Measurements from ENCODE around the gene EIF4EBP3.
A peak's percentile ranks its signal among the peaks of the same experiment; 100 is the strongest.

The EIF4EBP3 gene

GRCh38 chr5:140557136-140557805 is 9.8 kb downstream of the EIF4EBP3 start, which contains the start of gene SRA1:
TSS of gene SRA1 (minus strand) at chr5:140557473. CDS start at chr5:140557452, 21 bp downstream.
- H3K9me3 ChIP-seq (ENCODE audit: control insufficient read depth, low read length), result no peaks in the 10 kb centered on the region
- H3K27ac ChIP-seq (ENCODE audit: low read depth, low read length, severe bottlenecking), result peak within 1 kb of the TSS; percentile 84
- peaks cover 15% of the 10 kb centered on the region for H3K4me1 ChIP-seq (ENCODE audit: control insufficient read depth, insufficient read depth, low read length, poor library complexity, severe bottlenecking)
- 1 to 3% methylated on average over 30 to 36 of the region's 46 CpGs for WGBS, 2 experiments (ENCODE audit: insufficient coverage in 2 of 2)
- peaks cover 49% of the 10 kb centered on the region for H3K36me3 ChIP-seq (ENCODE audit: control insufficient read depth, insufficient read depth, low read length)
- H3K4me3 ChIP-seq (ENCODE audit: extremely low read depth, insufficient read depth, low read length, poor library complexity, severe bottlenecking), result peak within 1 kb of the TSS; percentile 82

DNA sequence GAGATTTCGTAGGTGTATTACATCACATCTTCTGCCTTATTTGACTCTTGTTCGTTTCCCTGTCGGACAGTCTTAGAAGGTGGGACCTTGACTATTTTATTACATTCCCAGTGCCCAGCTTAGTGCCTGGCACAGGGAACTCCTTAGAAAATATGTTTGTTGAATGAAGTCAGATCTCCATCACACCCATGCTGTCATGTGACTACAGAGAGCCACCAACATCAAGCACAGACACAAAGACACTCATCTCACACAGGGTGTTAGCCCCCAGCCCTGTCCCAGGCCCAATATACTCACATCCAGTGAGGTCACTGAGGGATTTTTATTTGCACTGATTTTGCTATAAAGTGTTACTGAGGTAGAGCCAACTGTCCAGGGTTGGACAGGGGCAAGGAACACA is 10.5 kb downstream of the EIF4EBP3 start:
- Histone ChIP-seq H3K4me1 (ENCODE audit: control insufficient read depth, insufficient read depth, low read length, poor library complexity, severe bottlenecking) (peaks cover 15% of the 10 kb centered on the region), H3K27ac (ENCODE audit: low read depth, low read length, severe bottlenecking) (peak overlapping the region; percentile 84), H3K4me3 (ENCODE audit: extremely low read depth, insufficient read depth, low read length, poor library complexity, severe bottlenecking) (peak overlapping the region; percentile 82), H3K9me3 (ENCODE audit: control insufficient read depth, low read length) (no peaks in the 10 kb centered on the region), H3K36me3 (ENCODE audit: control insufficient read depth, insufficient read depth, low read length) (peaks cover 45% of the 10 kb centered on the region)
- WGBS, 2 experiments (ENCODE audit: insufficient coverage in 2 of 2), result 100% methylated on average over 1 to 3 of the region's 3 CpGs

- H3K27ac ChIP-seq (ENCODE audit: low read depth, low read length, severe bottlenecking), result no peak overlapping the region
- WGBS, 2 experiments (ENCODE audit: insufficient coverage in 2 of 2), result 95 to 98% methylated on average over 6 to 8 of the region's 9 CpGs
- H3K4me1 ChIP-seq (ENCODE audit: control insufficient read depth, insufficient read depth, low read length, poor library complexity, severe bottlenecking), result peaks cover 13% of the 10 kb centered on the region
Observed at GRCh38 chr5:140558542-140558941, 11.1 kb downstream of the EIF4EBP3 start.

DNA sequence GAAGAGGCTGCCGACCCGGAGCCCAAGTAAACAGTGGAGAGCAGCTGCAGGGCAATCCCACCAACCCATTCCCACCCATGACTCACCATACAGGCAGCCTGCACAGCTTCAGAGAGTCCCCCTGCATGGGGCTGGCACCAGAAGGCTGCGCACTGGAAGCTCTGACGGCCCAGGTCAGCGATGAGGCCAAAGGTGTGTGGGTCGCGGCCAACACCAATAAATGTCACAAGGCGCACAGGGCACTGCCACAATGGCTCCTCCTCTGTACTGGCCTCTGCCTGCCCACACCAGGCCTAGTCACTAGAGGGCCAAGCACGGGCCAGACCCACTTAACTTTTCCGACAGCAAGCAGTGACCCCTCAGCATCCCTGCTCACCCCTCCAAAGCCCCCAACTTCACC is 12.8 kb downstream of the EIF4EBP3 start:
- H3K9me3 ChIP-seq (ENCODE audit: control insufficient read depth, low read length), result no peaks in the 10 kb centered on the region

More at GRCh38 chr5:140558542-140558941, 11.1 kb downstream of the EIF4EBP3 start:
- Histone ChIP-seq H3K4me3 (ENCODE audit: extremely low read depth, insufficient read depth, low read length, poor library complexity, severe bottlenecking) (no peak overlapping the region), H3K9me3 (ENCODE audit: control insufficient read depth, low read length) (no peaks in the 10 kb centered on the region), H3K36me3 (ENCODE audit: control insufficient read depth, insufficient read depth, low read length) (peaks cover 39% of the 10 kb centered on the region)

DNA sequence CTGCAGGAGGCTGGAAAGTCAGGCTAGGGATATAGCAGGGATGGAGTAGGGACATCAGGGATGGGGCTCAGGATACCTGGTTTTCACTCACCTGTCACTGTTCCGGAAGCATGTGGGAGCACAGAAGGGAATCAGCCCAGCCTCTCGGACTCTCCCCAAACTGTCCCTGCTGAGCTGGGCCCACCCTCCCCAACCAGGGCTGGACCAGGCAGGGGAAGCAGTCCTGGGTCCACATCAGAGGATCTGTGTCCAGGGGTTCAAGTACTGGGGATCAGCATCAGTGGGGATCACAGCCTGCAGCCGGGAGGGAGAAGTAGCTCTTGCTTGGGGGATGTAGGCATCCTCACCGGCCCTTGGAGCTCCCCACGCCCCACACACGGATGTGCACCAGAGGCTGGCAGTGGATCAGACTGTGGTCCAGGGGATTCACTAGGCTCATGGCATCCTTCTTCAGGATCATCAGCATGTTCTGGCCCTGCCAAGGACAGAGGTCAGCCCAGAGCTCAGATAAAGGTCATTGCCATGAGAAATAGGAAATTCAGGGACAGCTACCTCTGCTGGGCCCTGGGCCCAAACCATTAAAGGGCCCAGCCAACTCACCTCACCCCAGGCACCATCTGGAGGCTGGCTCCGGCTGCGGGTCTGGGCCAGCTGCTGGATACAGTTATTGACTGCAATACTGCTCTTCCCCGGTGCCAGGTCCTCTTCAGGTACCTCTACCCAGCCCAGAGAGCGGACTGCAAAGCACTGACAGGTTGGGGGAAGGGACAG is 14.5 kb downstream of the EIF4EBP3 start:
- Histone ChIP-seq H3K36me3 (ENCODE audit: control insufficient read depth, insufficient read depth, low read length) (peaks cover 31% of the 10 kb centered on the region), H3K9me3 (ENCODE audit: control insufficient read depth, low read length) (no peaks in the 10 kb centered on the region), H3K4me3 (ENCODE audit: extremely low read depth, insufficient read depth, low read length, poor library complexity, severe bottlenecking) (no peak overlapping the region), H3K4me1 (ENCODE audit: control insufficient read depth, insufficient read depth, low read length, poor library complexity, severe bottlenecking) (peaks cover 12% of the 10 kb centered on the region), H3K27ac (ENCODE audit: low read depth, low read length, severe bottlenecking) (no peak overlapping the region)
- 89 to 100% methylated on average over 7 to 8 of the region's 10 CpGs for WGBS, 2 experiments (ENCODE audit: insufficient coverage in 2 of 2)

More for the DNA sequence above, 12.8 kb downstream of the EIF4EBP3 start:
- Histone ChIP-seq H3K27ac (ENCODE audit: low read depth, low read length, severe bottlenecking) (no peak overlapping the region), H3K4me3 (ENCODE audit: extremely low read depth, insufficient read depth, low read length, poor library complexity, severe bottlenecking) (no peak overlapping the region), H3K36me3 (ENCODE audit: control insufficient read depth, insufficient read depth, low read length) (peaks cover 26% of the 10 kb centered on the region), H3K4me1 (ENCODE audit: control insufficient read depth, insufficient read depth, low read length, poor library complexity, severe bottlenecking) (peaks cover 14% of the 10 kb centered on the region)
- WGBS, 2 experiments (ENCODE audit: insufficient coverage in 2 of 2), result 93 to 94% methylated on average over 7 to 10 of the region's 10 CpGs

DNA sequence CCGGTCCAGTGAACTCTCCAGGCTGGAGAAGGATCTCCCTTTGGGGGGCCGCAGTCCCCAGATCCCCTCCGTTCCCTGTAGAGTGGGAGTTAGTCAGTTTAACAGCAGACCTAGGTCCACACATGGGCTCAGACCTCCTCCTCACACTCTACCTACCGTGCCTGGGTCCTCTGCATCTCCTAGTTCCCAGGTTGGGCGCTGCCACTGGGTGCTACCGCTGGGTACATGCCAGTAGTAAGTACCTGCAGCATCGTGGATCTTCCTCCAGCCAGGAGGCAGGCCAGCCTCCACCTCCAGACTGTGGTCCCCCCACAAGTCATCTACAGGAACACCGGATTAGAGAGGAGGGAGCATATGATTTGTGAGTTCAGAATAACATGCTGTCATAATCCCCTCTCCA is 16.1 kb downstream of the EIF4EBP3 start:
- WGBS, 2 experiments (ENCODE audit: insufficient coverage in 2 of 2), result 92 to 97% methylated on average over 4 of the region's 8 CpGs
- Histone ChIP-seq H3K9me3 (ENCODE audit: control insufficient read depth, low read length) (no peaks in the 10 kb centered on the region), H3K4me1 (ENCODE audit: control insufficient read depth, insufficient read depth, low read length, poor library complexity, severe bottlenecking) (peaks cover 12% of the 10 kb centered on the region), H3K27ac (ENCODE audit: low read depth, low read length, severe bottlenecking) (no peak overlapping the region), H3K36me3 (ENCODE audit: control insufficient read depth, insufficient read depth, low read length) (peaks cover 36% of the 10 kb centered on the region), H3K4me3 (ENCODE audit: extremely low read depth, insufficient read depth, low read length, poor library complexity, severe bottlenecking) (peak overlapping the region; percentile 72)

DNA sequence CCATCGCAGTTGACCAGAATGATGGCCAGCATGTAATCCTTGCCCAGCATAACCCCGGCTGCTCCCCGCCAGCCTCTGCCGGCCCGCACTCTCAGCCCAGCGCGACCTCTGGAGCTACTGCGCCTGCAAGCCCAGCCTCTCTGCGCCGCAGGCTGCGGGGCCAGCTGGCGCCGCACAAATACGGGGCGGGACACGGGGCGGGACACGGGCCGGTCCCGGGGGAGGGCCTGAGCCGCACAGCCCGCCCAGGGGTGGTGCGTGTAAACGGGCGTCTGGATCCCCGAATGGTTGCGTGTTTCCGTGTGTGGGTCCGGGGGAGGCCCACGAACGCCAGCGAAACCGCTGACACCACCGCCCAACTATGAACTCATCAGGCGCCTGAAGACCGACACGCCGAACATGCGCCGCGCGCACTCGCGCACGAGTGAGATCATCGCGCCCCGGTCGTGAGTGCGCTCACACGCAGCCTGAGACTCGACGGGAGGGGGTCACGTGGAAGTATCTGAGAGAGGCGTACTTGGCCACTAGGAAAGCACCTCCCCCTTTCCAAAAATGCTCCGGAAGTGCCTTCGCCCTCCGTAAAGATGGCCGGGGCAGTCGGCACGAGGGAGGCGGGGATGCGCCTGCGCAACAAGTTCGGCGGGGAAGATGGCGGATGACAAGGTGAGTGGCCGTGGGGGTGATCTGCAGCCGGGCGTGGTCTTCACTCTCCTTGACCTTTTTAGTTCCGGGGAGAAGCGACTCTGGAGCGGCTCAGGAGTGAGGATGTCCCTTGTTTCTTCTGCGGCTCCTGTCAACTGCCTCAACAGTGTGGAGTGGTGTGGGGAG is 16.9 kb downstream of the EIF4EBP3 start, which contains the start of the genes APBB3 and SLC35A4:
Gene APBB3, minus strand, starts transcription at position 403 of the 828 bp plus-strand sequence. Its CDS starts 353 bp downstream, at position 50.
Gene SLC35A4, plus strand, starts transcription at position 633 of the 828 bp plus-strand sequence. CDS start 2,342 bp downstream, outside the sequence.
- Histone ChIP-seq H3K4me3 (ENCODE audit: extremely low read depth, insufficient read depth, low read length, poor library complexity, severe bottlenecking) (peak within 1 kb of the TSS; percentile 72), H3K9me3 (ENCODE audit: control insufficient read depth, low read length) (no peaks in the 10 kb centered on the region), H3K4me1 (ENCODE audit: control insufficient read depth, insufficient read depth, low read length, poor library complexity, severe bottlenecking) (peaks cover 12% of the 10 kb centered on the region), H3K27ac (ENCODE audit: low read depth, low read length, severe bottlenecking) (peak within 1 kb of the TSS; percentile 94), H3K36me3 (ENCODE audit: control insufficient read depth, insufficient read depth, low read length) (peaks cover 35% of the 10 kb centered on the region)
- WGBS, 2 experiments (ENCODE audit: insufficient coverage in 2 of 2), result 0 to 1% methylated on average over 59 to 61 of the region's 74 CpGs

- 3 to 5% methylated on average over 8 to 12 of the region's 13 CpGs for WGBS, 2 experiments (ENCODE audit: insufficient coverage in 2 of 2)
- Histone ChIP-seq H3K36me3 (ENCODE audit: control insufficient read depth, insufficient read depth, low read length) (peaks cover 29% of the 10 kb centered on the region), H3K4me3 (ENCODE audit: extremely low read depth, insufficient read depth, low read length, poor library complexity, severe bottlenecking) (peak overlapping the region; percentile 72), H3K9me3 (ENCODE audit: control insufficient read depth, low read length) (no peaks in the 10 kb centered on the region), H3K27ac (ENCODE audit: low read depth, low read length, severe bottlenecking) (peak overlapping the region; percentile 94), H3K4me1 (ENCODE audit: control insufficient read depth, insufficient read depth, low read length, poor library complexity, severe bottlenecking) (peaks cover 12% of the 10 kb centered on the region)
Observed at GRCh38 chr5:140565024-140565779, 17.7 kb downstream of the EIF4EBP3 start.

- H3K4me3 ChIP-seq (ENCODE audit: extremely low read depth, insufficient read depth, low read length, poor library complexity, severe bottlenecking), result peak overlapping the region; percentile 72
- H3K36me3 ChIP-seq (ENCODE audit: control insufficient read depth, insufficient read depth, low read length), result peaks cover 29% of the 10 kb centered on the region
- 89 to 100% methylated on average over 1 to 3 of the region's 4 CpGs for WGBS, 2 experiments (ENCODE audit: insufficient coverage in 2 of 2)
- no peaks in the 10 kb centered on the region for H3K9me3 ChIP-seq (ENCODE audit: control insufficient read depth, low read length)
- no peak overlapping the region for H3K27ac ChIP-seq (ENCODE audit: low read depth, low read length, severe bottlenecking)
- peaks cover 12% of the 10 kb centered on the region for H3K4me1 ChIP-seq (ENCODE audit: control insufficient read depth, insufficient read depth, low read length, poor library complexity, severe bottlenecking)
Observed at GRCh38 chr5:140565780-140566095, 18.3 kb downstream of the EIF4EBP3 start.

GRCh38 chr5:140566665-140567064 is 19.2 kb downstream of the EIF4EBP3 start:
- peaks cover 12% of the 10 kb centered on the region for H3K4me1 ChIP-seq (ENCODE audit: control insufficient read depth, insufficient read depth, low read length, poor library complexity, severe bottlenecking)
- H3K4me3 ChIP-seq (ENCODE audit: extremely low read depth, insufficient read depth, low read length, poor library complexity, severe bottlenecking), result no peak overlapping the region
- H3K36me3 ChIP-seq (ENCODE audit: control insufficient read depth, insufficient read depth, low read length), result peaks cover 28% of the 10 kb centered on the region
- no peaks in the 10 kb centered on the region for H3K9me3 ChIP-seq (ENCODE audit: control insufficient read depth, low read length)
- H3K27ac ChIP-seq (ENCODE audit: low read depth, low read length, severe bottlenecking), result no peak overlapping the region
- WGBS, 2 experiments (ENCODE audit: insufficient coverage in 2 of 2), result 96% methylated on average over 4 to 5 of the region's 5 CpGs

Measured in mesodermal cell (in vitro differentiated cells).